Smooth muscle cell (in vitro differentiated cells): ENCODE data around the gene CYP2C9. TPM values are rescaled to one million over a fixed set of nuclear protein-coding genes. Genes with fewer than 3 reads are reported as not detected.
A peak's percentile ranks its signal among the peaks of the same experiment; 100 is the strongest.
"Not testable (repeated sequence)": the region's sequence is repeated elsewhere in the genome, so short reads cannot be mapped to it uniquely, and the experiment has no call there.

Source experiments
- DNase-seq: peaks from one replicate; lab custom pipeline; 2025; ENCODE audit not compliant: unreplicated experiment; lab: John Stamatoyannopoulos, UW
- H2AFZ ChIP-seq: fragments of 200-600 bp; sonication (generic); 2 replicates; pipeline ENCODE4 v1.6.0; 2016; ENCODE audit warnings: antibody characterized with exemption, low read depth, mild to moderate bottlenecking
- H3F3A ChIP-seq: fragments of 200-600 bp; sonication (generic); 2 replicates; pipeline ENCODE4 v1.6.0; 2017; ENCODE audit warnings: antibody characterized with exemption, low read depth
- H3K27ac ChIP-seq: fragments of 200-600 bp; sonication (generic); 2 replicates; pipeline ENCODE4 v1.5.1; 2016; ENCODE audit warnings: low read depth, mild to moderate bottlenecking
- H3K27me3 ChIP-seq: fragments of 200-600 bp; sonication (generic); 2 replicates; pipeline ENCODE4 v1.6.1; 2016; ENCODE audit warnings: low read depth, mild to moderate bottlenecking
- H3K36me3 ChIP-seq: fragments of 200-600 bp; sonication (generic); 2 replicates; pipeline ENCODE4 v1.5.1; 2016; ENCODE audit warnings: low read depth
- H3K4me1 ChIP-seq: fragments of 200-600 bp; sonication (generic); 2 replicates; pipeline ENCODE4 v1.5.1; 2016; ENCODE audit warnings: low read depth
- H3K4me2 ChIP-seq: fragments of 200-600 bp; sonication (generic); 2 replicates; pipeline ENCODE4 v1.6.0; 2016; ENCODE audit warnings: mild to moderate bottlenecking
- H3K4me3 ChIP-seq: fragments of 200-600 bp; sonication (generic); 2 replicates; pipeline ENCODE4 v1.5.1; 2016; ENCODE audit warnings: mild to moderate bottlenecking
- H3K79me2 ChIP-seq: fragments of 200-600 bp; sonication (generic); 2 replicates; pipeline ENCODE4 v1.6.0; 2016; ENCODE audit warnings: low read depth, mild to moderate bottlenecking
- H3K9ac ChIP-seq: fragments of 200-600 bp; sonication (generic); 2 replicates; pipeline ENCODE4 v1.6.0; 2016; ENCODE audit warnings: low read depth
- H3K9me3 ChIP-seq: fragments of 200-600 bp; sonication (generic); replicated peaks from 2 replicates; pipeline ENCODE4 v1.5.1; 2016; ENCODE audit warnings: low read depth
- H4K20me1 ChIP-seq: fragments of 200-600 bp; sonication (generic); 2 replicates; pipeline ENCODE4 v1.6.0; 2016; ENCODE audit warnings: low read depth
- WGBS: methylation state at CpG from one replicate; pipeline ENCODE4 v1.1.7; 2016; ENCODE audit warnings: low lambda C conversion rate; 5-methylcytosine and 5-hydroxymethylcytosine counted together
- polyA plus RNA-seq: library from polyadenylated mRNA; unstranded; fragments of >200 nt; fragmentation: Nextera tagmentation; extraction: Ambion mirVana; gene quantifications from 2 replicates; pipeline ENCODE4 v1.2.1, GENCODE V29; 2016
- total RNA-seq: library from RNA; depleted of rRNA; stranded (reverse); fragments of >200 nt; gene quantifications from 2 replicates; pipeline ENCODE4 v1.2.3, GENCODE V29; 2014
- TF ChIP-seq, protein P1 (sequence below): fragments of 200-600 bp; sonication (generic); IDR thresholded peaks from 2 replicates; pipeline ENCODE4 v1.5.1; 2017; ENCODE audit warnings: borderline replicate concordance, mild to moderate bottlenecking, antibody characterized with exemption; ENCODE audit not compliant: insufficient read depth, poor library complexity, severe bottlenecking

CYP2C9 gene
- total and polyA plus RNA-seq, 2 experiments from 2014 or later: 0.10 to 1.3 TPM

DNA sequence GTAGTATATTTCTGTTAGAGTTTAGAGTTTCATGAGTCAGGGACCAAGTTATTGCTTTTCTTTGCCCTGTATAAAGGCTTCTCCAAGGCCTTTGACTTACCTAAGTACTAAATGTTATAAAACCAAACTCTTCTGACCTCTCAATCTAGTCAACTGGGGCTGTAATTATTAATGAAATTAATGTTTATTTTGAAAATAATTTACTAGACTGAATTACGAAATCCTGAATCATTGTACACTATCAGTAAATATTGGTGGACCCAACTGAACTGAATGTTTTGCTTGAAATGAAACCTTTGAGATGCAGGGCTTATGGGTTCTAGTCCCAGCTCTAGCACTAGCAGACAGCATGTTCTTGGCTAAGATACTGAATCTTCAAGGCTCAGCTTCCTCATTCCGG, 1.7 kb upstream of the CYP2C9 start:
- Histone ChIP-seq H3K4me2 (no peak overlapping the region), H4K20me1 (no peaks in the 10 kb centered on the region), H3K9me3 (no peaks in the 10 kb centered on the region), H3K9ac (no peak overlapping the region), H3K36me3 (no peaks in the 10 kb centered on the region), H2AFZ (no peak overlapping the region), H3K79me2 (no peaks in the 10 kb centered on the region), H3K27me3 (no peaks in the 10 kb centered on the region), H3K4me1 (no peaks in the 10 kb centered on the region), H3K27ac (no peak overlapping the region), H3F3A (no peaks in the 10 kb centered on the region), H3K4me3 (no peak overlapping the region)
- WGBS: 83% methylated on average over 2 of the region's 2 CpGs
- TF ChIP-seq, protein P1, sequence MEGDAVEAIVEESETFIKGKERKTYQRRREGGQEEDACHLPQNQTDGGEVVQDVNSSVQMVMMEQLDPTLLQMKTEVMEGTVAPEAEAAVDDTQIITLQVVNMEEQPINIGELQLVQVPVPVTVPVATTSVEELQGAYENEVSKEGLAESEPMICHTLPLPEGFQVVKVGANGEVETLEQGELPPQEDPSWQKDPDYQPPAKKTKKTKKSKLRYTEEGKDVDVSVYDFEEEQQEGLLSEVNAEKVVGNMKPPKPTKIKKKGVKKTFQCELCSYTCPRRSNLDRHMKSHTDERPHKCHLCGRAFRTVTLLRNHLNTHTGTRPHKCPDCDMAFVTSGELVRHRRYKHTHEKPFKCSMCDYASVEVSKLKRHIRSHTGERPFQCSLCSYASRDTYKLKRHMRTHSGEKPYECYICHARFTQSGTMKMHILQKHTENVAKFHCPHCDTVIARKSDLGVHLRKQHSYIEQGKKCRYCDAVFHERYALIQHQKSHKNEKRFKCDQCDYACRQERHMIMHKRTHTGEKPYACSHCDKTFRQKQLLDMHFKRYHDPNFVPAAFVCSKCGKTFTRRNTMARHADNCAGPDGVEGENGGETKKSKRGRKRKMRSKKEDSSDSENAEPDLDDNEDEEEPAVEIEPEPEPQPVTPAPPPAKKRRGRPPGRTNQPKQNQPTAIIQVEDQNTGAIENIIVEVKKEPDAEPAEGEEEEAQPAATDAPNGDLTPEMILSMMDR: no peak
- DNase-seq: no peak

DNA sequence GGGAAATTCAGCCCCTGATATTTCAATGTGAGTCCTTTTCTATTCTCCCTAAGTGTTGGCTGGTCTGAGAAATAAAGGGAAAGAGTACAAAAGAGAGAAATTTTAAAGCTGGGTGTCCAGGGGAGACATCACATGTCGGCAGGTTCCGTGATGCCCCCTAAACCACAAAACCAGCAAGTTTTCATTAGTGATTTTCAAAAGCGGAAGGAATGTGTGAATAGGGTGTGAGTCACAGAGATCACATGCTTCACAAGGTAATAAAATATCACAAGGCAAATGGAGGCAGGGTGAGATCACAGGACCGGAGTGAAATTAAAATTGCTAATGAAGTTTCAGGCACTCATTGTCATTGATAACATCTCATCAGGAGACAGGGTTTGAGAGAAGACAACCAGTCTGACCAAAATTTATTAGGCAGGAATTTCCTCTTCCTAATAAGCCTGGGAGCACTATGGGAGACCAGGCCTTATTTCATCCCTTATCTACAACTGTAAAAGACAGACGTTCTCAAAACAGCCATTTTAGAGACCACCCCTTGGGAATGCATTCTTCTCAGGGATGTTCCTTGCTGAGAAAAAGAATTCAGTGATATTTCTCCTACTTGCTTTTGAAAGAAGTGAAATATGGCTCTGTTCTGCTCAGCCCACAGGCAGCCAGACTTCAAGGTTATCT, 5.1 kb downstream of the CYP2C9 start:
- not testable (repeated sequence) for H3K27ac ChIP-seq, H4K20me1 ChIP-seq, H3K27me3 ChIP-seq, H3K36me3 ChIP-seq, H3K9me3 ChIP-seq, H3K79me2 ChIP-seq, H2AFZ ChIP-seq, H3K4me1 ChIP-seq, H3K9ac ChIP-seq, DNase-seq, H3F3A ChIP-seq, H3K4me3 ChIP-seq, H3K4me2 ChIP-seq
- 93% methylated on average over 5 of the region's 5 CpGs for WGBS

- not testable (repeated sequence) for H3K4me2 ChIP-seq, H3K36me3 ChIP-seq, H2AFZ ChIP-seq, H3K79me2 ChIP-seq, H3K27me3 ChIP-seq, H3F3A ChIP-seq, H3K9me3 ChIP-seq, H3K4me3 ChIP-seq, H3K27ac ChIP-seq, H3K4me1 ChIP-seq, H3K9ac ChIP-seq, DNase-seq, H4K20me1 ChIP-seq
- 92% methylated on average over 4 of the region's 4 CpGs for WGBS
Measured at GRCh38 chr10:94946181-94946580, 7.7 kb downstream of the CYP2C9 start.

DNA sequence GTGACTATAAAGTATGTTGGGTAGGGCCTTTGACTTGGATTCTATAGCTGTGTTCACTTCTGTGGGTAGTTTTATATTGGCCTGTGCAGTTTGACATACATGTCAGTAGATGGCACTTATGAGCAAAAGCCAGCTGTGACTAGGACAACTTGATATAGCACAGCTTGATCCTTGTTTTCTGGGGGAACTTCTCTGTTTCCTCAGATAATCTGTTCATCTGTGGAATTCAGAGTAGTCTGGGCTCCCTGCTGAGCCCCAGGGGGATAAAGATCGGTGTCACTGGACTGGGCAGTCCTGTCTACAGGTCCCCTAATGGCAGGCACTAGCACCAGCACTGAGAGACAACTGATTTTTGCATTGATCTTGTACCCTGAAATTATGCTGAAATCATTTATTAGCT, 25.4 kb downstream of the CYP2C9 start:
- H3K4me1 ChIP-seq: no peaks in the 10 kb centered on the region
- H3K36me3 ChIP-seq: no peaks in the 10 kb centered on the region
- peak overlapping the region; percentile 34 for H2AFZ ChIP-seq
- H3K9me3 ChIP-seq: no peaks in the 10 kb centered on the region
- no peak overlapping the region for H3K9ac ChIP-seq
- DNase-seq: no peak
- H3K27me3 ChIP-seq: no peaks in the 10 kb centered on the region
- no peaks in the 10 kb centered on the region for H4K20me1 ChIP-seq
- no peak overlapping the region for H3K27ac ChIP-seq
- 0% methylated on average over 1 of the region's 1 CpG for WGBS
- H3K79me2 ChIP-seq: no peaks in the 10 kb centered on the region
- H3K4me3 ChIP-seq: no peak overlapping the region
- no peaks in the 10 kb centered on the region for H3F3A ChIP-seq
- H3K4me2 ChIP-seq: no peak overlapping the region
- TF ChIP-seq, protein P1: peak; percentile 71

GRCh38 chr10:94983555-94983954, 45.1 kb downstream of the CYP2C9 start:
- Histone ChIP-seq H3K4me3 (no peak overlapping the region), H3F3A (no peaks in the 10 kb centered on the region), H3K79me2 (no peaks in the 10 kb centered on the region), H4K20me1 (no peaks in the 10 kb centered on the region), H3K27ac (no peak overlapping the region), H3K4me1 (peaks cover 13% of the 10 kb centered on the region), H3K9ac (no peak overlapping the region), H3K27me3 (no peaks in the 10 kb centered on the region), H3K9me3 (no peaks in the 10 kb centered on the region), H3K36me3 (no peaks in the 10 kb centered on the region), H2AFZ (no peak overlapping the region), H3K4me2 (no peak overlapping the region)
- WGBS: 34% methylated on average over 4 of the region's 4 CpGs
- TF ChIP-seq, protein P1: no peak
- no peak for DNase-seq
